Esophagus (tissue), 2 donors: Measurements from ENCODE around the gene PRKCH. TPM values are rescaled to one million over a fixed set of nuclear protein-coding genes. Genes with fewer than 3 reads are reported as not detected.
A peak's percentile ranks its signal among the peaks of the same experiment; 100 is the strongest.

Experiments
- H3K27ac ChIP-seq, 2 donors: one replicate each; pipeline ENCODE4 v1.5.1; 2013; ENCODE audit warnings: low read depth in 2 of 2, mild to moderate bottlenecking in 2 of 2, inconsistent platforms in 1 of 2, low read length in 1 of 2, moderate library complexity in 1 of 2
- H3K27me3 ChIP-seq, 2 donors: one replicate each; pipeline ENCODE4 v1.6.1; 2013; ENCODE audit warnings: low read length in 2 of 2, control low read depth in 1 of 2, mild to moderate bottlenecking in 1 of 2; ENCODE audit not compliant: insufficient read depth in 2 of 2, control insufficient read depth in 1 of 2
- H3K36me3 ChIP-seq, 2 donors: one replicate each; pipeline ENCODE4 v1.6.1; 2013; ENCODE audit warnings: low read length in 1 of 2; ENCODE audit not compliant: control insufficient read depth in 2 of 2, insufficient read depth in 2 of 2
- H3K4me1 ChIP-seq, 2 donors: one replicate each; pipeline ENCODE4 v1.6.1; 2013; ENCODE audit warnings: low read length in 1 of 2; ENCODE audit not compliant: control insufficient read depth in 2 of 2, insufficient read depth in 2 of 2
- H3K4me3 ChIP-seq, 2 donors: one replicate each; pipeline ENCODE4 v1.5.1; 2013; ENCODE audit warnings: low read length in 2 of 2, mild to moderate bottlenecking in 2 of 2, low read depth in 1 of 2, moderate library complexity in 1 of 2
- H3K9me3 ChIP-seq, 2 donors: one replicate each; pipeline ENCODE4 v1.6.1; 2013; ENCODE audit warnings: mild to moderate bottlenecking in 2 of 2, low read depth in 1 of 2, low read length in 1 of 2, moderate library complexity in 1 of 2; ENCODE audit not compliant: control insufficient read depth in 2 of 2, insufficient read depth in 1 of 2
- WGBS, 2 donors: extraction: QIAGEN DNeasy Blood & Tissue Kit; methylation state at CpG; one replicate each; pipeline ENCODE4 v1.1.7; 2013; 5-methylcytosine and 5-hydroxymethylcytosine counted together
- polyA plus RNA-seq, 2 donors: library from polyadenylated mRNA; stranded (reverse); fragments of 200-250 nt; gene quantifications; one replicate each; pipeline ENCODE4 v1.2.3, GENCODE V29; 2013
- donor health status: healthy with polysubstance abuse.
- donor health status: Bipolar disorder and iron deficiency.

PRKCH gene
- polyA plus RNA-seq, 2 donors = 17.3 to 17.6 TPM

DNA sequence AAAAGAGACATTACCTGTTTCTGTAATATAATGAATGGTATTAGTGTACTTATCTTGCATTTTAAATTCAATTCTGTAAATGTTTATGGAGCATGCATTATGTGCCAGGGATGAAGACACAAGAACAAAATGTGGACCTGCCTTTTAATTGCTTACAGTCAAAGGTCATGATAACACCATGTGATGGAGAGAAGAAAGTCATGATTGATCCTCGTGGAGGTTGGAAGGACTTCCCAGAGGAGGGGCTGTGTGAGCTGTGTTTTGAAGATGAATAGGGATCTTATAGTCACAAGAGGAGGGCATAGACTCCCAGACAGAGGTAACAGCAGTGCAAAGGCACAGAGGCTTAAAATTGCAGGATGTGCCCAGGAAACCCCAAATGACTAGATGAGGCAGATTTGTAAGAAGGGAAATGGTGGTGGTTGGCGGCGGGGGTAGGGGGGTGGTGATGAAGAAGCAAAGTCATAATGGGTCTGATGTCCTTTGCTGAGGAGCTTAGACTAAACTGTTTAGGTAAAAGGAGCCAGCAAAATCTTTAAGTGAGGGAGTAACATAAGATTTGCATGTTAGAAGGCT, 151.5 kb downstream of the PRKCH start:
- Histone ChIP-seq H3K9me3 (no peaks in the 10 kb centered on the region), H3K4me1 (peaks cover 6 to 10% of the 10 kb centered on the region in 2 donors), H3K4me3 (no peak overlapping the region), H3K27me3 (no peaks in the 10 kb centered on the region), H3K36me3 (no peaks in the 10 kb centered on the region), H3K27ac (peak overlapping the region in 1 of 2 donors; percentile 26)
- WGBS, 2 donors = 60 to 77% methylated on average over 3 of the region's 3 CpGs

- H3K27me3 ChIP-seq = no peaks in the 10 kb centered on the region
- WGBS, 2 donors = 0 to 30% methylated on average over 1 of the region's 1 CpG
- no peaks in the 10 kb centered on the region for H3K36me3 ChIP-seq
- no peak overlapping the region for H3K4me3 ChIP-seq
- H3K9me3 ChIP-seq = no peaks in the 10 kb centered on the region
- no peak overlapping the region for H3K27ac ChIP-seq
- H3K4me1 ChIP-seq = peaks cover 6 to 10% of the 10 kb centered on the region in 2 donors
Observed at GRCh38 chr14:61474015-61474414, 152.6 kb downstream of the PRKCH start.

- 78 to 83% methylated on average over 3 of the region's 3 CpGs for WGBS, 2 donors
- Histone ChIP-seq H3K9me3 (no peaks in the 10 kb centered on the region), H3K4me3 (no peak overlapping the region), H3K36me3 (no peaks in the 10 kb centered on the region), H3K27me3 (no peaks in the 10 kb centered on the region), H3K27ac (peak overlapping the region in 1 of 2 donors; percentile 15), H3K4me1 (peaks cover 6 to 16% of the 10 kb centered on the region in 2 donors)
Observed at GRCh38 chr14:61474701-61475100, 153.3 kb downstream of the PRKCH start.

DNA sequence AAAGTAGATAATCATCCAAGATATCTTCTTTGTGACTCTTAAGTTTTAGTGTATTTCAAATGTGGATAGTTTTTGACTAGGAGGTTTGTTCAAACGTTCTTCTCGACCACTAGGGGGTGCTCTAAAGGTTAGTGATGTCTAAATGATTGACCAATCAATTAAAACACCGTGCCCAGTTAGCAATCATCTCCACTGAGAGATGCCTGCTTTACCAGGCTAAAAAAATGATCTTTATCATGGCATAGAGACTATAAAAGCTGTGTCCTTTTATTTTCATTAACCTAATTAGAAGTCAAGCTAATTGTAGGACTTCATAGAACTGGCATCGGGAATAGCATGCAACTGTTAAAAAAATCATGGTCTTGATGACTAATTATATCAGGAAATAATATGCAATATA, 153.9 kb downstream of the PRKCH start:
- Histone ChIP-seq H3K27ac (no peak overlapping the region), H3K4me1 (peaks cover 6 to 13% of the 10 kb centered on the region in 2 donors), H3K4me3 (no peak overlapping the region), H3K9me3 (no peaks in the 10 kb centered on the region), H3K27me3 (no peaks in the 10 kb centered on the region), H3K36me3 (no peaks in the 10 kb centered on the region)
- 22% methylated on average over 4 of the region's 4 CpGs for WGBS, 2 donors

DNA sequence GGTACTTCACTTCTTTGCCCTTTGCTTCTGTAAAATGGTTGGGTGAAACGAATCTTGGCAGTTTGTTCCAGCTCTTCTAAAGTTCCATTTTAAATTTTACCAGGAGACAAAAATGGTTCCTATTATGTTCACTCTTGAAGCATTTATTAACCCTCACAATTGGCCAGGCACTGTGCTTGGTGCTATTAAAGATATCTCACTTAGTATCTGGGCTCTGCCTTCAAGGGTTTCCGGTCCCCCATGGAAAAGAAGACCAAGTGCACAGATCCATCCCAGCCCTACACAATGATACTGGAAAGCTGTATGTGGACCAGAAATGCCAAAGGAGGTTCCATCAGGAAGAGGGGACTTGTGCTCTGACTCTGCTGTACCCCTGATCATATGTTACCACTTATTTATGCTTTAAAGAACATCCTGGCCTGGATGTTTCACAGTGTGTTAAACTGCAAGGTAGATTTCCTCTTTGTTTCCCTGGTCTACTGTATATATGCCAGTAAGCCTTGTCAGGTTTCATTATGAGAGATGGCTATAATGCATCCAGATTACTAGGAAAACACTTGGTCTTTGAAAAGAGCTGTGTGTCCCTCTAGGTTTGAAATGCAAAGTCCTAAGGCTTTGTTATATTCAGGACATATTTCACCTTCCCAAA, 154.8 kb downstream of the PRKCH start:
- H3K4me1 ChIP-seq = peaks cover 9 to 18% of the 10 kb centered on the region in 2 donors
- no peaks in the 10 kb centered on the region for H3K9me3 ChIP-seq
- 75 to 77% methylated on average over 2 of the region's 2 CpGs for WGBS, 2 donors
- H3K27ac ChIP-seq = peak overlapping the region; percentile 75 to 90
- H3K4me3 ChIP-seq = no peak overlapping the region
- no peaks in the 10 kb centered on the region for H3K36me3 ChIP-seq
- H3K27me3 ChIP-seq = no peaks in the 10 kb centered on the region

GRCh38 chr14:61476754-61477410, 155.5 kb downstream of the PRKCH start:
- WGBS, 2 donors = 23 to 24% methylated on average over 6 of the region's 6 CpGs
- H3K9me3 ChIP-seq = no peaks in the 10 kb centered on the region
- peaks cover 8 to 18% of the 10 kb centered on the region in 2 donors for H3K4me1 ChIP-seq
- no peak overlapping the region for H3K4me3 ChIP-seq
- H3K27me3 ChIP-seq = no peaks in the 10 kb centered on the region
- H3K36me3 ChIP-seq = no peaks in the 10 kb centered on the region
- H3K27ac ChIP-seq = peak overlapping the region; percentile 75 to 90

GRCh38 chr14:61477712-61478462, 156.5 kb downstream of the PRKCH start:
- WGBS, 2 donors = 66 to 76% methylated on average over 10 of the region's 10 CpGs
- Histone ChIP-seq H3K36me3 (no peaks in the 10 kb centered on the region), H3K27me3 (no peaks in the 10 kb centered on the region), H3K9me3 (no peaks in the 10 kb centered on the region), H3K27ac (peak overlapping the region; percentile 80 to 83), H3K4me3 (no peak overlapping the region), H3K4me1 (peaks cover 6 to 20% of the 10 kb centered on the region in 2 donors)

- WGBS, 2 donors = 40 to 52% methylated on average over 6 of the region's 6 CpGs
- Histone ChIP-seq H3K4me1 (peaks cover 6 to 27% of the 10 kb centered on the region in 2 donors), H3K4me3 (no peak overlapping the region), H3K36me3 (no peaks in the 10 kb centered on the region), H3K27ac (peak overlapping the region; percentile 79 to 83), H3K9me3 (no peaks in the 10 kb centered on the region), H3K27me3 (no peaks in the 10 kb centered on the region)
Observed at GRCh38 chr14:61478971-61479473, 157.6 kb downstream of the PRKCH start.

- peaks cover 6 to 27% of the 10 kb centered on the region in 2 donors for H3K4me1 ChIP-seq
- H3K27ac ChIP-seq = peak overlapping the region; percentile 79 to 83
- no peaks in the 10 kb centered on the region for H3K36me3 ChIP-seq
Observed at GRCh38 chr14:61479746-61480502, 158.5 kb downstream of the PRKCH start.

More at GRCh38 chr14:61479746-61480502, 158.5 kb downstream of the PRKCH start:
- 42 to 55% methylated on average over 3 of the region's 3 CpGs for WGBS, 2 donors
- Histone ChIP-seq H3K27me3 (no peaks in the 10 kb centered on the region), H3K4me3 (no peak overlapping the region), H3K9me3 (no peaks in the 10 kb centered on the region)
